Nephron (organoid): ENCODE results near the gene BLMH.

Experiments
- H3K27ac Mint-ChIP-seq, 3 experiments: 2 replicates each; pipeline ENCODE4 v1.8.0; 2020; ENCODE audit warnings: mixed read lengths in 3 of 3, mild to moderate bottlenecking in 2 of 3, moderate library complexity in 1 of 3
- H3K27me3 Mint-ChIP-seq: 2 replicates; pipeline ENCODE4 v1.8.0; 2021; ENCODE audit warnings: low read depth, mild to moderate bottlenecking, moderate library complexity, mixed read lengths
- H3K36me3 Mint-ChIP-seq: 2 replicates; pipeline ENCODE4 v1.8.0; 2020; ENCODE audit warnings: low read depth, mixed read lengths
- H3K4me1 Mint-ChIP-seq: 2 replicates; pipeline ENCODE4 v1.8.0; 2020; ENCODE audit warnings: mixed read lengths
- H3K4me3 Mint-ChIP-seq, 3 experiments: 2 replicates each; pipeline ENCODE4 v1.8.0; 2020; ENCODE audit warnings: mild to moderate bottlenecking in 3 of 3, mixed read lengths in 3 of 3, moderate library complexity in 2 of 3
- H3K9me3 Mint-ChIP-seq: 2 replicates; pipeline ENCODE4 v1.8.0; 2020; ENCODE audit warnings: mixed read lengths
- CTCF ChIP-seq, 3 experiments: fragments of 200-600 bp; sonication (generic); IDR thresholded peaks; one replicate each; pipeline ENCODE4 v1.5.0; 2021; ENCODE audit warnings: antibody characterized with exemption in 3 of 3; ENCODE audit not compliant: unreplicated experiment in 3 of 3

BLMH gene

DNA sequence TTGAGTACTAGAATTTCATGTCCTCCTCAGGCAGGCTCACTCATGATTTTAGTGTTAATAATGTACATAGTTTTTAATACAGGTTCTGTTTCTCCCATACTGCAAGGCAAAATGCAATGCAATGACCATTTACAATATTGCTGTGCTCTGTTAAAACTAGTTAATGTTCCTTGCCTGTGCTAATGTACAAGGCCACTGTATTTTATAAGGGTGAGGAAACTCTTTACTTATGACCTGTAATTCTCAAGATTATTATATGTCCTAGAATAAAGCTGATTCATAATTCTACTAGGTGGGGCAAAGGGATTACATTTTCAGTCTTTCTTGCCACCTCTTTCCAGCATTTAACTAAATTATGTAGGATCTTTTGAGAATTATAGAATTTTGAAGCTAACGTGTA lies 22.7 kb upstream of the BLMH start:
- no peak for TF ChIP-seq CTCF (IDR thresholded peaks at IDR 0.05; ENCODE audit: unreplicated experiment in 3 of 3)
- Mint-ChIP-seq H3K9me3 (no peaks in the 10 kb centered on the region), H3K27ac (no peak overlapping the region), H3K4me3 (no peak overlapping the region), H3K36me3 (no peaks in the 10 kb centered on the region), H3K4me1 (peaks cover 5% of the 10 kb centered on the region), H3K27me3 (no peaks in the 10 kb centered on the region)

DNA sequence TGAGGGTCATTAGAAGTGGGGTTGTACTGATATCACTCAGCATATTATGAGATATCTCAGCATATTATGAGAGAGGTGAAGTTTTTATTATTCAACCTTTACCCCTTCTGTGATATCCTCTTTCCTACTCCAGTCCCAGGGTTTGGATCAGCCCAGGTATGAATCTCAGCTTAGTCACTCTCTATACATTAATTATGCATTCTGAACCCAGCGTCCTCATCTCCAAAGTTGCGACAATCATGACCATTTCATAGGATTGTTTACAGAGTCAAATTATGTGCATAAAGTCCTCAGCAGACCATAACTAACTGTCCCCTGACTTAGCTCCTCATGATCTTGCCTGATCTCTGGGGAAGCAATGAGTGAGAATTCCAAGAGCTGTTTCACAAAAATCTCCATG lies 20.5 kb upstream of the BLMH start:
- H3K27me3 Mint-ChIP-seq = no peaks in the 10 kb centered on the region
- H3K27ac Mint-ChIP-seq = no peak overlapping the region
- H3K4me1 Mint-ChIP-seq = peaks cover 5% of the 10 kb centered on the region
- TF ChIP-seq CTCF (IDR thresholded peaks at IDR 0.05; ENCODE audit: unreplicated experiment in 3 of 3) = no peak
- H3K9me3 Mint-ChIP-seq = no peaks in the 10 kb centered on the region
- no peaks in the 10 kb centered on the region for H3K36me3 Mint-ChIP-seq
- no peak overlapping the region for H3K4me3 Mint-ChIP-seq

GRCh38 chr17:30310562-30310961 lies 18.8 kb upstream of the BLMH start:
- no peak overlapping the region for H3K4me3 Mint-ChIP-seq
- no peak overlapping the region for H3K27ac Mint-ChIP-seq
- no peaks in the 10 kb centered on the region for H3K27me3 Mint-ChIP-seq
- H3K36me3 Mint-ChIP-seq = no peaks in the 10 kb centered on the region
- no peaks in the 10 kb centered on the region for H3K9me3 Mint-ChIP-seq
- peaks cover 5% of the 10 kb centered on the region for H3K4me1 Mint-ChIP-seq
- no peak for TF ChIP-seq CTCF (IDR thresholded peaks at IDR 0.05; ENCODE audit: unreplicated experiment in 3 of 3)

DNA sequence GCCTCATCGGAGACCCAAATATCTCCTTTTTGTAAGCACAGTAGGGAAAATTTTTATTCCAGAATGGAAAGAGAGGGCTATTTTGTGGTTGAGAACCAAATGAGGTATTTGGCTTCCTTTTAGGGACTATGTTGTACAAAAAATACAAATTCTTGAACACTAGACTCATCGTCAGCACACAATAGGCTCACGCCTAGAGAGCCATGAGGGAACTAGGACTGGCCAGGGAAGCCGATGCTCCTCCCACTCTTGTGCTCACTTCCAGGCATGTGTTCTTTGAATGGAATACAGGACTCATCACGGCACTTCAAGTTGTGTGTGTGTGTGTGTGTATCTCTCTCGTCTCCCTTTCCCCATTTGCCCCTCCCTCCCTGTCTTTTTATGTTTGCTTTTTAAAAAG lies 17.8 kb upstream of the BLMH start:
- no peaks in the 10 kb centered on the region for H3K4me1 Mint-ChIP-seq
- no peaks in the 10 kb centered on the region for H3K36me3 Mint-ChIP-seq
- no peak for TF ChIP-seq CTCF (IDR thresholded peaks at IDR 0.05; ENCODE audit: unreplicated experiment in 3 of 3)
- no peaks in the 10 kb centered on the region for H3K27me3 Mint-ChIP-seq
- no peak overlapping the region for H3K4me3 Mint-ChIP-seq
- no peak overlapping the region for H3K27ac Mint-ChIP-seq
- H3K9me3 Mint-ChIP-seq = no peaks in the 10 kb centered on the region

DNA sequence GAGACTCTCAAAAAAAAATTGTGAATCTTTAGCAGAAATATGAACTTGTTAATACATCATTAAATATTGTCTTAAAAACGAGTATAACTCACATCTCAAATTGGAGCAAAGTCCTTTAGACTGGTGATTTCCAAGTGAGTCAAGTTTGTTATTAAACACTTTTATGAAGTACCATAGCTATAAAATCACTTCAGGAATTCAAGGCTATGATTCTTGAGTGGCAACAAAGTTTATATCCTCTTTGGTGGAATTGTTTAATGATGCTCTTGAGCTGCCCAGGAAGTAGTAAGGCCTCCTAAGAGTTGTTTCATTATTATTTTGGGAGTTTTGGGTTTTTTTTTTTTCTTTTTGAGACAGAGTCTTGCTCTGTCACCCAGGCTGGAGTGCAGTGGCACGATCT lies 16.7 kb upstream of the BLMH start:
- no peaks in the 10 kb centered on the region for H3K9me3 Mint-ChIP-seq
- no peak overlapping the region for H3K4me3 Mint-ChIP-seq
- no peak overlapping the region for H3K27ac Mint-ChIP-seq
- no peaks in the 10 kb centered on the region for H3K36me3 Mint-ChIP-seq
- H3K27me3 Mint-ChIP-seq = no peaks in the 10 kb centered on the region
- H3K4me1 Mint-ChIP-seq = no peaks in the 10 kb centered on the region
- no peak for TF ChIP-seq CTCF (IDR thresholded peaks at IDR 0.05; ENCODE audit: unreplicated experiment in 3 of 3)

- H3K4me1 Mint-ChIP-seq = no peaks in the 10 kb centered on the region
- no peak for TF ChIP-seq CTCF (IDR thresholded peaks at IDR 0.05; ENCODE audit: unreplicated experiment in 3 of 3)
- no peak overlapping the region for H3K27ac Mint-ChIP-seq
- H3K4me3 Mint-ChIP-seq = no peak overlapping the region
- H3K36me3 Mint-ChIP-seq = no peaks in the 10 kb centered on the region
- H3K9me3 Mint-ChIP-seq = peaks cover 3% of the 10 kb centered on the region
- peaks cover 4% of the 10 kb centered on the region for H3K27me3 Mint-ChIP-seq
Measured at GRCh38 chr17:30304778-30305177, 13.0 kb upstream of the BLMH start.
